ENCODE measurements around the gene WDFY4.

Gene WDFY4

GRCh38 chr10:48750991-48751390, 66.3 kb downstream of the WDFY4 start:
- no peak for DNase-seq (ENCODE audit: low spot score)
- TF ChIP-seq CTCF (IDR thresholded peaks at IDR 0.05; ENCODE audit: extremely low read depth, missing control alignments): no peak

- TF ChIP-seq CTCF (IDR thresholded peaks at IDR 0.05; ENCODE audit: extremely low read depth, missing control alignments): no peak
- DNase-seq (ENCODE audit: low spot score): no peak
Measured at GRCh38 chr10:48751730-48752129, 67.1 kb downstream of the WDFY4 start.

- DNase-seq (ENCODE audit: low spot score): no peak
- no peak for TF ChIP-seq CTCF (IDR thresholded peaks at IDR 0.05; ENCODE audit: extremely low read depth, missing control alignments)
Measured at GRCh38 chr10:48758411-48758810, 73.7 kb downstream of the WDFY4 start.

- peak; percentile 47 for DNase-seq (ENCODE audit: low spot score)
- TF ChIP-seq CTCF (IDR thresholded peaks at IDR 0.05; ENCODE audit: extremely low read depth, missing control alignments): no peak
Measured at GRCh38 chr10:48759113-48759901, 74.6 kb downstream of the WDFY4 start.

GRCh38 chr10:48760983-48761382, 76.3 kb downstream of the WDFY4 start:
- DNase-seq (ENCODE audit: low spot score): no peak
- TF ChIP-seq CTCF (IDR thresholded peaks at IDR 0.05; ENCODE audit: extremely low read depth, missing control alignments): no peak

GRCh38 chr10:48762064-48763042, 77.7 kb downstream of the WDFY4 start:
- no peak for DNase-seq (ENCODE audit: low spot score)
- TF ChIP-seq CTCF (IDR thresholded peaks at IDR 0.05; ENCODE audit: extremely low read depth, missing control alignments): no peak

Measured in GM20000 (cell line).